Suppressor macrophage (primary cell): ENCODE data around the gene PCDHGB7.
"Not testable (repeated sequence)": the region's sequence is repeated elsewhere in the genome, so short reads cannot be mapped to it uniquely, and the experiment has no call there.

ENCODE experiments used
- DNase-seq, 4 experiments: peaks; one replicate each; pipeline ENCODE4 v3.0.0-alpha.2; 2020 to 2022

PCDHGB7 gene

DNA sequence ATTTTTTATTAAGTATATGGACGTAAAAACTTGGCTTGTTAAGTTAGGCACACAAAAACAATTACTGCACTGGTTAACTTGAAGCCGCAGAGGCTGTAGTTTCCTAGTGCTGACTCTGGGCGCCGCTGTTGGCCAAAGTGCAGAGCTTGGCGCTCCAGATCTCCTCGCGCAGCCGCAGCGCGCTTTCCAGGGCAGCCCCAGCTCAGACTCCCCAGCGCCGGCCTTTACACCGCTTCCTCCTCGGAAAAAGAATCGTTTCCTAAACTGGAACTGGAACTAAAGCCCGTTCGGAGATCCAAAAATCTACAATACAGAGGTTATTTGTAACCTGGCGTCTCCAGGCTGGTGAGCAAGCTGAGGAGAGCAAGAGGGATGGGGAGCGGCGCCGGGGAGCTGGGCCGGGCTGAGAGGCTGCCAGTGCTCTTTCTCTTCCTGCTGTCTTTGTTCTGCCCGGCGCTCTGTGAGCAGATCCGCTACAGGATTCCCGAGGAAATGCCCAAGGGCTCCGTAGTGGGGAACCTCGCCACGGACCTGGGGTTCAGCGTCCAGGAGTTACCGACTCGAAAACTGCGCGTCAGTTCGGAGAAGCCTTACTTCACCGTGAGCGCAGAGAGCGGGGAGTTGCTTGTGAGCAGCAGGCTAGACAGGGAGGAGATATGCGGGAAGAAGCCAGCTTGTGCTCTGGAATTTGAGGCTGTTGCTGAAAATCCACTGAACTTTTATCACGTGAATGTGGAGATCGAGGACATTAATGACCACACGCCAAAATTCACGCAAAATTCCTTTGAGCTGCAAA is 19.5 kb upstream of the PCDHGB7 start, which contains the start of gene PCDHGB5:
TSS of gene PCDHGB5 (plus strand) at position 192 of the 796 bp plus-strand sequence. CDS start at position 373, 181 bp downstream.
- peak; percentile 51 to 81 (median 66) for DNase-seq

DNA sequence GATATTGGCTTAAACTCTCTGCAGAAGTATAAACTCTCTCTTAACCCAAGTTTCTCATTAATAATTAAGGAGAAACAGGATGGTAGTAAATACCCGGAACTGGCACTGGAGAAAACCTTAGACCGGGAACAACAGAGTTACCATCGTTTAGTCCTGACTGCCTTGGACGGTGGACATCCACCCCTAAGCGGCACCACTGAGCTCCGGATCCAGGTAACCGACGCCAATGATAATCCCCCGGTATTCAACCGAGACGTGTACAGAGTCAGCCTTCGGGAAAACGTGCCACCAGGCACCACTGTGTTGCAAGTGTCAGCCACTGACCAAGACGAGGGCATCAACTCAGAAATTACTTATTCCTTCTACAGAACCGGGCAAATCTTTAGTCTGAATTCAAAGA is 18.9 kb upstream of the PCDHGB7 start:
- DNase-seq: no peak

DNA sequence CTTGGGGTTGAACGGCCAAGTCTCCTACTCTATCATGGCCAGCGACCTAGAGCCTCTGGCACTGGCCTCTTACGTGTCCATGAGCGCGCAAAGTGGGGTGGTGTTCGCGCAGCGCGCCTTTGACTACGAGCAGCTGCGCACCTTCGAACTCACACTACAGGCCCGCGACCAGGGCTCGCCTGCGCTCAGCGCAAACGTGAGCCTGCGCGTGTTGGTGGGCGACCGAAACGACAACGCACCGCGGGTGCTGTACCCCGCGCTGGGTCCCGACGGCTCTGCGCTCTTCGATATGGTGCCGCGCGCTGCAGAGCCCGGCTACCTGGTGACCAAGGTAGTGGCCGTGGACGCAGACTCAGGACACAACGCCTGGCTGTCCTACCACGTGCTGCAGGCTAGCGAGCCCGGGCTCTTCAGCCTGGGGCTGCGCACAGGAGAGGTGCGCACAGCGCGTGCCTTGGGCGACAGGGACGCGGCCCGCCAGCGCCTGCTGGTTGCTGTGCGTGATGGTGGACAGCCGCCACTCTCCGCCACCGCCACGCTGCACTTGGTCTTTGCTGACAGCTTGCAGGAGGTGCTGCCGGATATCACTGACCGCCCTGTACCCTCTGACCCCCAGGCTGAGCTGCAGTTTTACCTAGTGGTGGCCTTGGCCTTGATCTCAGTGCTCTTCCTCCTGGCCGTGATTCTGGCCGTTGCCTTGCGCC is 17.8 kb upstream of the PCDHGB7 start:
- no peak for DNase-seq

DNA sequence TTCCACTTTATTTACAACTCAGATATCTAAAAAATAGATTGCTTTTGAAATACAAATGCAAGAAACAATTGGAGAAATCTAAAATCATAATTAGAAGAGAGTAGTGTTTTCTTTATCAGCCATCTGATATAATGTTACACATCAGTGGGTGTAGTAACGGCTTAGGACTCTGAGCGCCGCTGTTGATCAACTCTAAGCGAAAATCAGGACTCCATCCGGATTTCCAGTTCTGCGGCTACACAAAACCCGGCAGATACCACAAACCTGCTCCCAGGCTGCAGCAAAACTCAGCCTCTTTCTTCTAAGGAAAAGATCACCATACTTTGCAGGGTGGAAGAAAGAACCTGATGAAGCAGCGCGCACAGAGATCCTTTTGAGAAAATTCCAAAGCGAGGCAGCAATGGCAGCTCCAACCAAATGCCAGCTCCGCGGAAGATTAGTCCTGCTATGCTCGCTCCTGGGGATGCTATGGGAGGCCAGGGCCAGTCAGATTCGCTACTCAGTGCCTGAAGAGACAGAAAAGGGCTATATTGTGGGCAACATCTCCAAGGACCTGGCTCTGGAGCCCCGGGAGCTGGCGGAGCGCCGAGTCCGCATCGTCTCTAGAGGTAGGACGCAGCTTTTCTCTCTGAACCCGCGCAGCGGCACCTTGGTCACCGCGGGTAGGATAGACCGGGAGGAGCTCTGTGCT is 14.8 kb upstream of the PCDHGB7 start, which contains the start of gene PCDHGA9:
TSS of gene PCDHGA9 (plus strand) at position 226 of the 691 bp plus-strand sequence. CDS start at position 401, 175 bp downstream.
- peak; percentile 15 to 52 (median 44) for DNase-seq

DNA sequence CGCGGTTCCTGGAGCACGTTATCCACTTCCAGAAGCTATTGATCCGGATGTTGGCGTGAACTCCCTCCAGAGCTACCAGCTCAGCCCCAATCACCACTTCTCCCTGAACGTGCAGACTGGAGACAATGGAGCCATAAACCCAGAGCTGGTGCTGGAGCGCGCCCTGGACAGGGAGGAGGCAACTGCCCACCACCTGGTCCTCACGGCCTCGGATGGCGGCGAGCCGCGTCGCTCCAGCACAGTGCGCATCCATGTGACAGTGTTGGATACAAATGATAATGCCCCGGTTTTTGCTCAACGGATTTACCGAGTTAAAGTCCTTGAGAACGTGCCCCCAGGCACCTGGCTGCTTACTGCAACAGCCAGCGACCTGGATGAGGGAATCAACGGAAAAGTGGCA is 14.1 kb upstream of the PCDHGB7 start:
- no peak for DNase-seq

DNA sequence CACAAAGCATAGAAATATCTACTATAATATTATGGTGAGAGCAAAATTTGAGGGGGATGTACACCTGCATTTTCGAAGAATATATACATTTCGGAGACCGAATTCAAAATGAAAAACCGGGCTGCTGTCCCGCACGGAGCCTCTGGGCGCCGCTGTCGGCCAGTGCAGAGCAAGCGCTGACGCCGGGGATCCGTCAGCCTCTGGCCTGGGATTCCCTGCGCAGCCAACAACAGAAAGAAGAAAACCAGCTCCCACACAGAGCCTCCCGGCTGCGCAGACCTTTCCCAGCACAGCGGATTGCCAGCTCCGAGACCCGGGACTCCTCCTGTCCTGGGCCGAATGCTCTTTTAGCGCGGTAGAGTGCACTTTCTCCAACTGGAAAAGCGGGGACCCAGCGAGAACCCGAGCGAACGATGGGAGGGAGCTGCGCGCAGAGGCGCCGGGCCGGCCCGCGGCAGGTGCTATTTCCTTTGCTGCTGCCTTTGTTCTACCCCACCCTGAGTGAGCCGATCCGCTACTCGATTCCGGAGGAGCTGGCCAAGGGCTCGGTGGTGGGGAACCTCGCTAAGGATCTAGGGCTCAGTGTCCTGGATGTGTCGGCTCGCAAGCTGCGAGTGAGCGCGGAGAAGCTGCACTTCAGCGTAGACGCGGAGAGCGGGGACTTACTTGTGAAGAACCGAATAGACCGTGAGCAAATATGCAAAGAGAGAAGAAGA is 9.5 kb upstream of the PCDHGB7 start, which contains the start of gene PCDHGB6:
TSS of gene PCDHGB6 (plus strand) at position 232 of the 716 bp plus-strand sequence. CDS start at position 414, 182 bp downstream.
- peak; percentile 43 to 81 (median 62) for DNase-seq

DNA sequence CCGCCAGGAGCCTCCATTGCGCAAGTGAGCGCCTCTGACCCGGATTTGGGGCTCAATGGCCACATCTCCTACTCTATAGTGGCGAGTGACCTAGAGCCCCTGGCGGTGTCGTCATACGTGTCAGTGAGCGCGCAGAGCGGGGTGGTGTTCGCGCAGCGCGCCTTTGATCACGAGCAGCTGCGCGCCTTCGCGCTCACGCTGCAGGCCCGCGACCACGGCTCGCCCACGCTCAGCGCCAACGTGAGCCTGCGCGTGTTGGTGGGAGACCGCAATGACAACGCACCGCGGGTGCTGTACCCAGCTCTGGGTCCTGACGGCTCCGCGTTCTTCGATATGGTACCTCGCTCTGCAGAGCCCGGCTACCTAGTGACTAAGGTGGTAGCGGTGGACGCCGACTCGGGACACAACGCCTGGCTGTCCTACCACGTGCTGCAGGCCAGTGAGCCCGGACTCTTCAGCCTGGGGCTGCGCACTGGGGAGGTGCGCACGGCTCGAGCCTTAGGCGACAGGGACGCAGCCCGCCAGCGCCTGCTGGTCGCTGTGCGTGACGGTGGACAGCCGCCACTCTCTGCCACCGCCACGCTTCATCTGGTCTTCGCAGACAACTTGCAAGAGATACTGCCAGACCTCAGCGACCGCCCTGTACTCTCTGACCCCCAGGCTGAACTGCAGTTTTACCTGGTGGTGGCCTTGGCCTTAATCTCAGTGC is 7.7 kb upstream of the PCDHGB7 start:
- DNase-seq: no peak

DNA sequence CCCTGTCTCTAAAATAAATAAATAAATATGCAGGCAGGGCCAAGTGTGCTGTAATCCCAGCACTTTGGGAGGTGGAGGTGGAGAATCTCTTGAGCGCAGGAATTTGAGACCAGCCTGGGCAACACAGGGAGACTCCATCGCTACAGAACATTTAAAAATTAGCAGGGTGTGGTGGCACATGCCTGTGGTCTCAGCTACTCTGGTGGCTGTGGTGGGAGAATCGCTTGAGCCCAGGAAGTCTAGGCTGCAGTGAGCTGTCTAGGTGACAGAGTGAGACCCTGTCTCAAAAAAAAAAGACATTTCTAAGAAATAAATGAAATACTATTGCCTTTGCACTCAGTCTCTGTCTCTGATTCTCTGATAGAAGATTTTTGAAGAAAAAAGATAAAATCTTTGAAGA is 5.9 kb upstream of the PCDHGB7 start:
- no peak for DNase-seq

DNA sequence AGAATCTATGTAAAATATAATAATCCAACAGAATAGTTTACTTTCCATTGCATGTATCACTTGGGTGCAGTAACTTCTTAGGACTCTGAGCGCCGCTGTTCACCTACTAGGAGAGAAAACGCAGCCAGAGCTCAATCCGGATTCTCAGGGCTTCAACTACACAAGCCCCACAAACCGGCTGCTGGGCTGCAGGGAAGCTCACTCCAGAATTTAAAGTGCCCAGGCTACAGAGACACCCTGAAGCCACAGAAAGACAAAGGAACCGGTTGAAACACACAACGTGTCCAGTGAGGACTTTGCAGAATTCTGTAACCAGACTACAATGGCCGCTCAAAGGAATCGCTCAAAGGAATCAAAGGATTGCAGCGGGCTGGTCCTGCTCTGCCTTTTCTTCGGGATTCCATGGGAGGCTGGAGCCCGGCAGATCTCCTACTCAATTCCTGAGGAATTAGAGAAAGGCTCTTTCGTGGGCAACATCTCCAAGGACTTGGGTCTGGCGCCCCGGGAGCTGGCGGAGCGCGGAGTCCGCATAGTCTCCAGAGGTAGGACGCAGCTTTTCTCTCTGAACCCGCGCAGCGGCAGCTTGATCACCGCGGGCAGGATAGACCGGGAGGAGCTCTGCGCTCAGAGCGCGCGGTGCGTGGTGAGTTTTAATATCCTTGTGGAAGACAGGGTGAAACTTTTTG is 4.5 kb upstream of the PCDHGB7 start, which contains the start of gene PCDHGA10:
TSS of gene PCDHGA10 (plus strand) at position 134 of the 686 bp plus-strand sequence. CDS start at position 323, 189 bp downstream.
- peak; percentile 67 to 83 (median 77) for DNase-seq

DNA sequence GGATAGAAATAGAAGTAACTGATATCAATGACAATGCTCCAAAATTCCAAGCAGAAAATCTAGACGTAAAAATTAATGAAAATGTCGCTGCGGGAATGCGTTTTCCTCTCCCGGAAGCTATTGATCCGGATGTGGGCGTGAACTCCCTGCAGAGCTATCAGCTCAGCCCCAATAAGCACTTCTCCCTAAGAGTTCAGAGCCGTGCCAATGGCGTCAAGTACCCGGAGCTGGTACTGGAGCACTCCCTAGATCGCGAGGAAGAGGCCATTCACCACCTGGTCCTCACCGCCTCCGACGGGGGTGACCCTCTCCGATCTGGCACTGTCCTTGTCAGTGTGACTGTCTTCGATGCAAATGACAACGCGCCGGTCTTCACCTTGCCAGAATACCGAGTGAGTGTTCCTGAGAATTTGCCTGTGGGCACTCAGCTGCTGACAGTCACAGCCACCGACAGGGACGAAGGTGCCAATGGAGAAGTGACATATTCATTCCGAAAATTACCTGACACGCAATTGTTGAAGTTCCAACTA is 3.9 kb upstream of the PCDHGB7 start:
- no peak for DNase-seq

DNA sequence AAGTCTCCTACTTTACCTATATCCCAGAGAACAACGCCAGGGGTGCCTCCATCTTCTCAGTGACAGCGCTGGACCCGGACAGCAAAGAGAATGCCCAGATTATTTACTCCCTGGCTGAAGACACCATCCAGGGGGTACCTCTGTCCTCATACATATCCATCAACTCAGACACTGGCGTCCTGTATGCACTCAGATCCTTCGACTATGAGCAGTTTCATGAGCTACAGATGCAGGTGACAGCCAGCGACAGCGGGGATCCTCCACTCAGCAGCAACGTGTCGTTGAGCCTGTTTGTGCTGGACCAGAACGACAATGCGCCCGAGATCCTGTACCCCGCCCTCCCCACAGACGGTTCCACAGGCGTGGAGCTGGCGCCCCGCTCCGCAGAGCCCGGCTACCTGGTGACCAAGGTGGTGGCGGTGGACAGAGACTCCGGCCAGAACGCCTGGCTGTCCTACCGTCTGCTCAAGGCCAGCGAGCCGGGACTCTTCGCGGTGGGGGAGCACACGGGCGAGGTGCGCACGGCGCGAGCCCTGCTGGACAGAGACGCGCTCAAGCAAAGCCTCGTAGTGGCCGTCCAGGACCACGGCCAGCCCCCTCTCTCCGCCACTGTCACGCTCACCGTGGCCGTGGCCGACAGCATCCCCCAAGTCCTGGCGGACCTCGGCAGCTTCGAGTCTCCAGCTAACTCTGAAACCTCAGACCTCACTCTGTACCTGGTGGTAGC is 2.8 kb upstream of the PCDHGB7 start:
- not testable (repeated sequence) for DNase-seq

DNA sequence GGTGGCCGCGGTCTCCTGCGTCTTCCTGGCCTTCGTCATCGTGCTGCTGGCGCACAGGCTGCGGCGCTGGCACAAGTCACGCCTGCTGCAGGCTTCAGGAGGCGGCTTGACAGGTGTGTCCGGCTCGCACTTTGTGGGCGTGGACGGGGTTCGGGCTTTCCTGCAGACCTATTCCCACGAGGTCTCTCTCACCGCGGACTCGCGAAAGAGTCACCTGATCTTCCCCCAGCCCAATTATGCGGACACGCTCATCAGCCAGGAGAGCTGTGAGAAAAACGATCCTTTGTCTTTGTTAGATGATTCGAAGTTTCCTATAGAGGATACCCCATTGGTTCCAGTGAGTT is 2.2 kb upstream of the PCDHGB7 start:
- not testable (repeated sequence) for DNase-seq

DNA sequence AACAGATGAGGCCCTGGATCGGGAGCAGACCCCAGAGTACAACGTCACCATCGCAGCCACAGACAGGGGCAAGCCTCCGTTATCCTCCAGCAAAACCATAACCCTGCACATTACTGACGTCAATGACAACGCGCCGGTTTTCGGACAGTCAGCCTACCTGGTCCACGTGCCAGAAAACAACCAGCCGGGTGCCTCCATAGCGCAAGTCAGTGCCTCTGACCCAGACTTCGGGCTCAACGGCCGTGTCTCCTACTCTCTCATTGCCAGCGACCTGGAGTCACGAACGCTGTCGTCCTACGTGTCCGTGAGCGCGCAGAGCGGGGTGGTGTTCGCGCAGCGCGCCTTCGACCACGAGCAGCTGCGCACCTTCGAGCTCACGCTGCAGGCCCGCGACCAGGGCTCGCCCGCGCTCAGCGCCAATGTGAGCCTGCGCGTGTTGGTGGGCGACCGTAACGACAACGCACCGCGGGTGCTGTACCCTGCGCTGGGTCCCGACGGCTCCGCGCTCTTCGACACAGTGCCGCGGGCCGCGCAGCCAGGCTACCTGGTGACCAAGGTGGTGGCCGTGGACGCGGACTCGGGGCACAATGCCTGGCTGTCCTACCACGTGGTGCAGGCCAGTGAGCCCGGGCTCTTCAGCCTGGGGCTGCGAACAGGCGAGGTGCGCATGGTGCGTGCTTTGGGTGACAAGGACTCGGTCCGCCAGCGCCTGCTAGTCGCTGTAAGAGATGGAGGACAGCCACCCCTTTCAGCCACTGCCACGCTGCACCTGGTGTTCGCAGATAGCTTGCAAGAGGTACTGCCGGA is 1.8 kb downstream of the PCDHGB7 start:
- no peak for DNase-seq

DNA sequence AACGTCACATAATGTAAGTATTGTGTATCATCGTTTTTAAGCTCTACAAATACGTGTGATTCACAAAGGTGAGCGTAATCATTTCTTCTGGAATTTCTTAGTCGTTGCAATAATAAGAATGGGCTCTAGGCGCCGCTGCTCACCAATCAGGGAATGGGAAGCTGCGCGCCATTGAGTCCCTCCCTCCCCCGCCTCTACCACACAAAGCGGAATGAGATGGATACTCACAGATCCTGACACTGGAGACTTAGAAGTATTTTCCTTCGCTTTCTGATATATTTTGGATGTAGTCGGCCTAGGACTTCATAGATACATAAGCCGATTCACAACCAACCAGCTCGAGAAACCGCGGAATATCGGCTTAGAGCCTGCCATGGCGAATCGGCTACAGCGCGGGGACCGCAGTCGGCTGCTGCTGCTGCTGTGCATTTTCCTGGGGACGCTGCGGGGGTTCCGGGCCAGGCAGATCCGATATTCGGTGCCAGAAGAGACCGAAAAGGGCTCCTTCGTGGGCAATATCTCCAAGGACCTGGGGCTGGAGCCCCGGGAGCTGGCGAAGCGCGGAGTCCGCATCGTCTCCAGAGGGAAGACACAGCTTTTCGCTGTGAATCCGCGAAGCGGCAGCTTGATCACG is 3.5 kb downstream of the PCDHGB7 start, which contains the start of gene PCDHGA11:
TSS of gene PCDHGA11 (plus strand) at position 197 of the 634 bp plus-strand sequence. CDS start at position 374, 177 bp downstream.
- DNase-seq: peak; percentile 79 to 87 (median 86)

DNA sequence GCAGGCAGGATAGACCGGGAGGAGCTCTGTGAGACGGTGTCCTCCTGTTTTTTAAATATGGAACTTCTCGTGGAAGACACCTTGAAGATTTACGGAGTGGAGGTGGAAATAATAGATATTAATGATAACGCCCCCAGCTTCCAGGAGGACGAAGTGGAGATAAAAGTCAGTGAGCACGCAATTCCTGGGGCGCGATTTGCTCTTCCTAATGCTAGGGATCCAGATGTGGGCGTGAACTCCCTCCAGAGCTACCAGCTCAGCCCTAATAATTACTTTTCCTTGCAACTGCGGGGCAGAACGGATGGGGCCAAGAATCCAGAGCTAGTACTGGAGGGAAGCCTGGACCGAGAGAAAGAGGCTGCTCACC is 4.0 kb downstream of the PCDHGB7 start:
- DNase-seq: no peak

DNA sequence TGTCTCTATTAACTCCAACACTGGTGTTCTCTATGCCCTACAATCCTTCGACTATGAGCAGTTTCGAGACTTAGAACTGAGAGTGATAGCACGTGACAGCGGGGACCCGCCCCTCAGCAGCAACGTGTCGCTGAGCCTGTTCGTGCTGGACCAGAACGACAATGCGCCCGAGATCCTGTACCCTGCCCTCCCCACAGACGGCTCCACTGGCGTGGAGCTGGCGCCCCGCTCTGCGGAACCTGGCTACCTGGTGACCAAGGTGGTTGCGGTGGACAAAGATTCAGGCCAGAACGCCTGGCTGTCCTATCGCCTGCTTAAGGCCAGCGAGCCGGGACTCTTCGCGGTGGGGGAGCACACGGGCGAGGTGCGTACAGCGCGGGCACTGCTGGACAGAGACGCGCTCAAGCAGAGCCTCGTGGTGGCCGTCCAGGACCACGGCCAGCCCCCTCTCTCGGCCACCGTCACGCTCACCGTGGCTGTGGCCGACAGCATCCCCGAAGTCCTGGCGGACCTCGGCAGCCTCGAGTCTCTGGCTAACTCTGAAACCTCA is 5.3 kb downstream of the PCDHGB7 start:
- no peak for DNase-seq

DNA sequence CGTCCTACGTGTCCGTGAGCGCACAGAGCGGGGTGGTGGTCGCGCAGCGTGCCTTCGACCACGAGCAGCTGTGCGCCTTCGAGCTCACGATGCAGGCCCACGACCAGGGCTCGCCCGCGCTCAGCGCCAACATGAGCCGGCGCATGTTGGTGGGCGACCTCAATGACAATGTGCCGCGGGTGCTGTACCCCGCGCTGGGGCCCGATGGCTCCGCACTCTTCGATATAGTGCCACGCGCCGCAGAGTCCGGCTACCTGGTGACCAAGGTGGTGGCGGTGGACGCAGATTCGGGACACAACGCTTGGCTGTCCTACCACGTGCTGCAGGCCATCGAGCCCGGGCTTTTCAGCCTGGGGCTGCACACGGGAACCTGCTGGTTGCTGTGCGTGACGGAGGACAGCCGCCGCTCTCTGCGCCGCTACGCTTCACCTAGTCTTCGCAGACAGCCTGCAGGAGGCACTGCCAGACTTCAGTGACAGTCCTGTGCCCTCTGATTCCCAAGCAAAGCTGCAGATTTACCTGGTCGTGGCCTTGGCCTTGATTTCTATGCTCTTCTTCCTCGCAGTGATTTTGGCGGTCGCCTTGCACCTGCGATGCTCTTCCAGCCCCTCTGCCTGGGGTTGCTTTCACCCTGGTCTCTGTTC is 10.4 kb downstream of the PCDHGB7 start:
- no peak for DNase-seq
